PC-9 (cell line): ENCODE data around the gene WDR93. TPM values are rescaled to one million over a fixed set of nuclear protein-coding genes. Genes with fewer than 3 reads are reported as not detected.

Source experiments
- BruUV-seq: library from RNA; stranded (reverse); fragments of 400-500 nt; replicated peaks from 2 replicates; lab custom pipeline; 2021; lab: Mats Ljungman, UMichigan
- CTCF ChIA-PET: fragments of 300-600 bp; sonication (Branson Sonifier 250); formaldehyde crosslinking; loops from one replicate; lab custom pipeline; 2022; ENCODE audit warnings: antibody characterized with exemption; lab: Charles Lee
- POLR2A ChIA-PET: fragments of 300-600 bp; sonication (Branson Sonifier 250); formaldehyde crosslinking; loops from one replicate; lab custom pipeline; 2022; ENCODE audit warnings: antibody characterized with exemption; ENCODE audit not compliant: unreplicated experiment; lab: Charles Lee
- DNase-seq, 2 experiments: peaks; one replicate each; pipeline versions ENCODE4 v3.0.0 to v3.0.0-alpha.2; 2015 to 2022; ENCODE audit warnings: mixed read lengths in 1 of 2
- H2AFZ ChIP-seq: fragments of 200-600 bp; sonication (generic); 2 replicates; pipeline ENCODE4 v1.8.1; 2017; ENCODE audit warnings: antibody characterized with exemption
- H3F3A ChIP-seq: fragments of 200-600 bp; sonication (generic); 2 replicates; pipeline ENCODE4 v1.8.1; 2017; ENCODE audit warnings: antibody characterized with exemption, mild to moderate bottlenecking, low read depth; ENCODE audit not compliant: insufficient read depth
- H3K27ac ChIP-seq: fragments of 200-600 bp; sonication (generic); 2 replicates; pipeline ENCODE4 v1.6.1; 2016; ENCODE audit warnings: mixed run types
- H3K27me3 ChIP-seq: fragments of 200-600 bp; sonication (generic); 2 replicates; pipeline ENCODE4 v1.6.1; 2016; ENCODE audit warnings: low read depth, mixed run types; ENCODE audit not compliant: insufficient read depth
- H3K36me3 ChIP-seq: fragments of 200-600 bp; sonication (generic); 2 replicates; pipeline ENCODE4 v1.6.1; 2016; ENCODE audit warnings: low read depth, mixed run types
- H3K4me1 ChIP-seq: fragments of 200-600 bp; sonication (generic); replicated peaks from 2 replicates; pipeline ENCODE4 v1.6.1; 2016; ENCODE audit warnings: mixed run types; ENCODE audit not compliant: insufficient read depth
- H3K4me2 ChIP-seq: fragments of 200-600 bp; sonication (generic); 2 replicates; pipeline ENCODE4 v1.6.1; 2017; ENCODE audit warnings: mixed run types
- H3K4me3 ChIP-seq: fragments of 200-600 bp; sonication (generic); 2 replicates; pipeline ENCODE4 v1.6.1; 2016; ENCODE audit warnings: mixed run types
- H3K79me2 ChIP-seq: fragments of 200-600 bp; sonication (generic); 2 replicates; pipeline ENCODE4 v1.6.1; 2017; ENCODE audit warnings: low read depth, mixed run types
- H3K9me2 ChIP-seq: fragments of 200-600 bp; sonication (generic); 2 replicates; pipeline ENCODE4 v1.8.1; 2017; ENCODE audit warnings: mild to moderate bottlenecking; ENCODE audit not compliant: insufficient read depth
- H3K9me3 ChIP-seq: fragments of 200-600 bp; sonication (generic); 2 replicates; pipeline ENCODE4 v1.8.1; 2016; ENCODE audit warnings: low read depth; ENCODE audit not compliant: insufficient read depth
- H4K20me1 ChIP-seq: fragments of 200-600 bp; sonication (generic); 2 replicates; pipeline ENCODE4 v1.8.1; 2017; ENCODE audit not compliant: insufficient read depth
- EZH2 ChIP-seq: fragments of 200-600 bp; sonication (generic); IDR thresholded peaks from 2 replicates; pipeline ENCODE4 v1.8.0; 2017; ENCODE audit warnings: antibody characterized with exemption, low read depth
- intact Hi-C: fragments of 100-400 bp; cut with micrococcal nuclease; formaldehyde crosslinking; loops from one replicate; pipeline ENCODE4 v1.10.0; 2022; ENCODE audit not compliant: unreplicated experiment
- total RNA-seq: library from RNA; stranded (reverse); gene quantifications from 2 replicates; pipeline ENCODE4 v1.2.3, GENCODE V29; 2021
- TF ChIP-seq, protein P1 (sequence below): fragments of 200-600 bp; sonication (generic); conservative IDR thresholded peaks from 2 replicates; pipeline ENCODE4 v1.6.1; 2017; ENCODE audit warnings: mixed run types, antibody characterized with exemption, mild to moderate bottlenecking, moderate library complexity

WDR93 gene
- total RNA-seq, 1 experiment from 2014 or later = 1.8 TPM

DNA sequence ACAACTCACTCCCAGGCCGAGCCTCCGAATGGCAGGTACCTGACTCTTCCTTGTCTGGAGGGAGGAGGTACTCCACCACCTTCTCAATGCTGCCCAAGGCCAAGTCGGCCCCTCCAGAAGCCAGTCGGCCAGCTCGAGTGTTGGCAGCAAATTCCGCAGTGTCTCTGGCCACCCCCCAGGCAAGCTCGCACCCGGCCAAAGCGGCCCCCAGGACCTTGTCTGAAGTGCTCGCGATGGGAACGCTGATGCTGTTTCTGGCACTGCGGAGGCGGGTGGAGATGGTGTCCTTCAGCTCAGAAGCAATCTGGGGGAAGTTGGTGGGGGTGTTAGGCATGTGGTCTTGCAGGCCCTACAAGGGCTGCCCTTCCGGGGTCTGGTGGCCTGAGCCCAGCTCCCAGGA is 20.7 kb upstream of the WDR93 start:
- POLR2A ChIA-PET = no interaction called here
- H2AFZ ChIP-seq = no peak overlapping the region
- H3K4me3 ChIP-seq = no peak overlapping the region
- H3K9me2 ChIP-seq = no peaks in the 10 kb centered on the region
- BruUV-seq = no TSS peak
- TF ChIP-seq EZH2 = no peak
- TF ChIP-seq, protein P1, sequence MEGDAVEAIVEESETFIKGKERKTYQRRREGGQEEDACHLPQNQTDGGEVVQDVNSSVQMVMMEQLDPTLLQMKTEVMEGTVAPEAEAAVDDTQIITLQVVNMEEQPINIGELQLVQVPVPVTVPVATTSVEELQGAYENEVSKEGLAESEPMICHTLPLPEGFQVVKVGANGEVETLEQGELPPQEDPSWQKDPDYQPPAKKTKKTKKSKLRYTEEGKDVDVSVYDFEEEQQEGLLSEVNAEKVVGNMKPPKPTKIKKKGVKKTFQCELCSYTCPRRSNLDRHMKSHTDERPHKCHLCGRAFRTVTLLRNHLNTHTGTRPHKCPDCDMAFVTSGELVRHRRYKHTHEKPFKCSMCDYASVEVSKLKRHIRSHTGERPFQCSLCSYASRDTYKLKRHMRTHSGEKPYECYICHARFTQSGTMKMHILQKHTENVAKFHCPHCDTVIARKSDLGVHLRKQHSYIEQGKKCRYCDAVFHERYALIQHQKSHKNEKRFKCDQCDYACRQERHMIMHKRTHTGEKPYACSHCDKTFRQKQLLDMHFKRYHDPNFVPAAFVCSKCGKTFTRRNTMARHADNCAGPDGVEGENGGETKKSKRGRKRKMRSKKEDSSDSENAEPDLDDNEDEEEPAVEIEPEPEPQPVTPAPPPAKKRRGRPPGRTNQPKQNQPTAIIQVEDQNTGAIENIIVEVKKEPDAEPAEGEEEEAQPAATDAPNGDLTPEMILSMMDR = no peak
- no peaks in the 10 kb centered on the region for H3K36me3 ChIP-seq
- H3K4me2 ChIP-seq = no peak overlapping the region
- intact Hi-C loops = no loop called here
- H3K27me3 ChIP-seq = no peaks in the 10 kb centered on the region
- no peaks in the 10 kb centered on the region for H4K20me1 ChIP-seq
- no peak for DNase-seq
- H3K27ac ChIP-seq = no peak overlapping the region
- H3K79me2 ChIP-seq = no peaks in the 10 kb centered on the region
- H3K9me3 ChIP-seq = no peaks in the 10 kb centered on the region
- no peaks in the 10 kb centered on the region for H3K4me1 ChIP-seq
- no peaks in the 10 kb centered on the region; the same call in none of the 2 replicates for H3F3A ChIP-seq
- CTCF ChIA-PET = no interaction called here

DNA sequence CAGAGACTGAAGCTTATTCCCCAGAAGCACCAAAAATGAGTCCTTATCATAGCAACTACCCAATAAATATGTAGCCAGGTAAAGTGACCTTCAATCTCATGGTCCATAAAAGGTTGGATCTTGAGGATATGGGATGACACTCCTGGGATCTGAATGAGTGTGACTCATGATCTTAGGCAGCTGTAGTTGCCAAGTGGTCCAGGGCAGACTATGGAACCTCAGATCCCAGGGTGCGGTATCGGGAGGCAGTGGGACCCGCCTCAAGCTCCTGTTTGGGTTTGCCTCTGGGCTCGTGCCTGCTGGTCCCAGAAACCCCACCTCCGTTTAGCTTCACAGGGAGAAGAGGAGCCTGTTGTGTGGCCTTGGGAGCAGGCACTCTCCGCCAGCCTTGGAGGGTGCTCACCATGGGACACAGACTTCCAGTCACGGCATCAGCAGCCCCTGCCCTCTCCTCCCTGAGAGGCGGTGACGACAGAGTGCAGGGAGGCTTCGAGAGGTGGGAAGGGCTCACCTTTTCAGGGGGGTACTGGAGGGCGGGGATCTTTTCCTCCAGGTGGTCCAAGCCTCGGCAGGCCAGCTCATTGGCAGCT is 19.5 kb upstream of the WDR93 start:
- Histone ChIP-seq H3K4me1 (no peaks in the 10 kb centered on the region), H3K4me3 (no peak overlapping the region), H3F3A (no peaks in the 10 kb centered on the region; the same call in 1 of the 2 replicates), H3K27me3 (no peaks in the 10 kb centered on the region), H3K79me2 (no peaks in the 10 kb centered on the region), H3K36me3 (no peaks in the 10 kb centered on the region), H3K9me2 (no peaks in the 10 kb centered on the region), H4K20me1 (no peaks in the 10 kb centered on the region), H3K9me3 (no peaks in the 10 kb centered on the region), H2AFZ (no peak overlapping the region), H3K27ac (no peak overlapping the region), H3K4me2 (no peak overlapping the region)
- intact Hi-C loops = no loop called here
- TF ChIP-seq EZH2 = no peak
- TF ChIP-seq, protein P1 = no peak
- DNase-seq = no peak
- BruUV-seq = no TSS peak
- CTCF ChIA-PET = interaction anchor here (0.7 kb wide), 1 partner anchor 9 kb away, joined by 3 read pairs; no protein-coding TSS in a partner anchor
- POLR2A ChIA-PET = no interaction called here

DNA sequence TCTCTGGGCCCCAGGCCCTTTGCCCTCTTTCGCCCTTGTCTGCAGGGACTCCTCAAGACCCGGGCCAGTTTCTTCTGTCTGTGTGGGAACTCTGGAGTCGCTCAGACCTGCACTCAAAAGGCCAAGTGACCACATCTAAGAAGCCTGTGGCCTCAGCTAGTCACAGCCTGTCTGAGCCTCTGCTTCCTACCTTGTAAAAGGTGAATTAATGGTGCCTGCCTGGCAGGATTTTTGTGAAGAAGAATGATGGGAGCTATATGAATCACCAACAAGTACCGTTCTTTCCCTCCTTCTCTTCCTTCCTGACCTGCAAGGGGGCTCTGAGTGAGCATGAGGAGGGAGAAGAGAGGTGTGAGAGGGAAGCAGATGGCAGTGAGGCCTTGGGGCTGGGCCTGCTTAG is 18.9 kb upstream of the WDR93 start:
- H3F3A ChIP-seq = no peaks in the 10 kb centered on the region; the same call in 1 of the 2 replicates
- TF ChIP-seq EZH2 = no peak
- TF ChIP-seq, protein P1 = no peak
- CTCF ChIA-PET = no interaction called here
- H3K27me3 ChIP-seq = no peaks in the 10 kb centered on the region
- no peaks in the 10 kb centered on the region for H3K4me1 ChIP-seq
- H3K4me3 ChIP-seq = no peak overlapping the region
- H2AFZ ChIP-seq = no peak overlapping the region
- intact Hi-C loops = no loop called here
- no peak overlapping the region for H3K27ac ChIP-seq
- H3K9me3 ChIP-seq = no peaks in the 10 kb centered on the region
- H3K9me2 ChIP-seq = no peaks in the 10 kb centered on the region
- H3K79me2 ChIP-seq = no peaks in the 10 kb centered on the region
- H4K20me1 ChIP-seq = no peaks in the 10 kb centered on the region
- POLR2A ChIA-PET = no interaction called here
- no peaks in the 10 kb centered on the region for H3K36me3 ChIP-seq
- DNase-seq = no peak
- no peak overlapping the region for H3K4me2 ChIP-seq
- no TSS peak for BruUV-seq
